Neural cell (in vitro differentiated cells): ENCODE results near the gene UACA.

ENCODE experiments used
- CTCF ChIP-seq: fragments of 450-650 bp; IDR thresholded peaks from 2 replicates; pipeline ENCODE4 v1.5.1; 2014; ENCODE audit warnings: antibody characterized with exemption, mild to moderate bottlenecking, moderate library complexity; ENCODE audit not compliant: poor library complexity, severe bottlenecking
- MXI1 ChIP-seq: fragments of 450-650 bp; conservative IDR thresholded peaks from 2 replicates; pipeline ENCODE4 v1.6.1; 2014; ENCODE audit warnings: antibody characterized with exemption, mild to moderate bottlenecking; ENCODE audit not compliant: poor library complexity, severe bottlenecking

- TF ChIP-seq MXI1 (no peak), CTCF (no peak)
These were observed 129.4 kb downstream of the UACA start for GRCh38 chr15:70633991-70634390.
